HG03575 (cell line): ENCODE measurements around the gene USP53.
A peak's percentile ranks its signal among the peaks of the same experiment; 100 is the strongest.
"Not testable (repeated sequence)": the region's sequence is repeated elsewhere in the genome, so short reads cannot be mapped to it uniquely, and the experiment has no call there.

ENCODE experiments used
- ATAC-seq: cut with Tn5 transposase; IDR thresholded peaks from one replicate; pipeline ENCODE4 v1.9.1; 2021; ENCODE audit not compliant: unreplicated experiment, insufficient number of reproducible peaks, low FRiP score; ENCODE audit errors: extremely low read depth

USP53 gene

DNA sequence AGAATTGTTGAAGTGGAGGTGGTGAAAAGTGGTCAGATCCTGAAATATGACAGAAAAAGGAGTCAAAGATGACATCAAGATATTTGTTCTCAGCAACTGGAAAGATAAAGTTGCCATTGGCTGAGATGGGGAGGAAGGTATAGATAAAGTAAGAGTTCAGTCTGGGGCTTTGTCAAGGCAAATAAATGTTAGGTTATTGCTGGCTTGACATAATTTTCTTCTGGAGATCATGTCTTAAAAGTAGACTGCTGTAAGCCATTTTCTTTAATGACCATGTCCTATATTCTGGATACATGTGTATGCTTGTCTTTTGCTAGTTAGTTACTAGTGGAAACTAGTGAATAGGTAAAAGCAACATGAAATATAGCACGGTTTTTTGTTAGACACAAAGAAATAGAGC, 5.6 kb downstream of the USP53 start:
- no peak for ATAC-seq

DNA sequence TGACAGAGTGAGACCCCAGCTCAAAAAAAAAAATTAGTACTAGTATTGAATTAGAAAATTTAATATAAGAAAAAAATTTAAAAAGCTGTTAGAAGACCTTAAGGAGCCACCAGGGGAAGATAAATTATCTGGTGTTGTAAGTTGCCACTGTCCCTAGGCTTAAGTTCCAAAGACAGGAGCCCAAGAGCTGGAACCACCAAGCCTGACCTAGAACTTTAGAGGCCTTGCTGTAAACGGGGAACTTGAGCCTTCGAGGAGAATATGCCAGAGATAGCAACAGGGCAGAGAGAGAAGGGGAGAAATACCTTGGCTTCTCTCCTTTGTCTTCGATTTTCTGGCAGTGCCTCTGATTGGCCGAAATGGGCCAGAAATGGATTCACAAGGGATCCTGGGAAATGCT, 8.9 kb downstream of the USP53 start:
- ATAC-seq: no peak

DNA sequence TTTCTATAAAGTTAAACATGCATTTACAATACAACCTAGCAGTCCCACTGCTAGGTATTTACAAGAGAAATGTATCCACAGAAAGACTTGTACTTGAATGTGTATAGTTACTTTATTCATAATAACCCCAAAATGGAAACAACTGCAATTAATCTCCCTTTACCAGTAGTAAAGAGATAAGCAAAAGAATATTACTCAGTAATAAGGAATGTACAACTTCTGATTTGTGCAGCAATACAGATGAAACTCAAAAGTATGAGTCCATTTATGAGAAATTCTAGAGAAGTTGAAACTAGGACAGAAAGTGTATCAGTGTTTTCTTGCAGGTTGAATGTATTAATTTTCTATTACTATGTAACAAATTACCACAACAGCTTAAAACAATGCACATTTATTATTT, 15.2 kb downstream of the USP53 start:
- no peak for ATAC-seq

DNA sequence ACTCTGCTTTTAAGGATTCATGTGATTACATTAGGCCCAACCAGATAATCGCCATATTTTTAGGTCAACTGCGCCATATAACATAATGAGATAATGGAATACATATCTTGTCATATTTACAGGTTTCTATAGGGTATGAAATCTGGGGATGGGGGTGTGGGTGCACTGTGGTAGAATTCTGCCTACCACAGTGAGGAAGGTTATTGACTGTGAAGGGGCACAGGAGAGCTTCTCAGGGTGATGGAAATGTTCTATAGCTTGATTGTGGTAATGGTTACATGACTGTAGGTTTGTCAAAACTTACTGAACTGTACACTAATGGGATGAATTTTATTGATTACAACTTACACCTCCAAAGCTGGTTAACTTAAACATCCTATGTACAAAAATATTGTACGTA, 15.9 kb downstream of the USP53 start:
- no peak for ATAC-seq

DNA sequence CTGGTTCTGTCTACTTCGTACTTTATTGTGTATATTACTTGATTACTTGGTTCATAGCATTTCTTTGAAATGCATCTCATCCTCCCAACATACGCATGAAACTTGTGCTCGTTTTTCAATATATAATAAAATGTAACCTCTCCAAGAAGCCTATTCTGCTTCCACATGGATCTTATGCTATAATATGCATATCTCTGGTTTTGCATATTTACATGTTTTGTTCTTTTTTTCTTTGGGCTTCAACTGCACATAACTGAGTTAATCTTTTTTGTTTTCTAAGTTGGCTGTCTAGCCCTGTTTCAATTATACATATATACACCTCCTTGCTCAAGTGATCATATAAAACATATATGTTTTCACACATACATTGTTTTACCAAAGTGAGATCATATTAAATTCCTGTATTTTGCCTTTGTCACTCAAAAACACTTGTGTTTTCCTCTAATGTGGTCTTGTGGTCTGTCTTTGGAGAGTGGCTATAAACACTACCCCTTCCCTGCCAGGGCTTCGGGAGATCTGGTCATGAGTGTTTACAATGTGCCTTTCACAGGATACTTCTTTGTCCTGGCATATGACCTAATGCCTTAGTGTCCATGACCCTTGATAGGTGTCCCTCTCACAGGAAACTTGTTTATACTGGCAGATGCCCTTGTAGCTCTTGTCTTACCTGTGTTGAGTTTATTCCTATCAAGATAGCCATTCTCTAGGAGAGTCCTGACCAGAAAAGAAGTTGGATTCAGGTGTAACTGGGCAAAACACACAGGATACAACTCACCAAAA, 17.6 kb downstream of the USP53 start:
- no peak for ATAC-seq

DNA sequence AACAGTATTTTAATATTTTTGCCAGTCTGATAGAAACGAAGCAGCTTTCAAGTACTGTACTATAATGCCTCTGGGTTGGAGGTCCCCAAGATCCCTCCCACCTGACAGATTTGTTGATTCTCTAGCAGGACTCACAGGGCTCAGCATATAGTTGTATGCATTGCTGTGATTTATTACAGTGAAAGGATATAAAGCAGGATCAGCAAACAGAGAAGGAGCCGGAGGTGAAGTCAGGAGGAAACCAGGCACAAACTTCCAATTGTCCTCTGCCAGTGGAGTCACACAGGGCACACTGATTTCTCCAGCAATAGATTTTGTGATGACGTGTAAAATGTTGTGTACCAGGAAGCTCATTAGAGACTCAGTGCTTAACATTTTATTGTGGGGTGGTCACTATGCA, 19.0 kb downstream of the USP53 start:
- no peak for ATAC-seq

DNA sequence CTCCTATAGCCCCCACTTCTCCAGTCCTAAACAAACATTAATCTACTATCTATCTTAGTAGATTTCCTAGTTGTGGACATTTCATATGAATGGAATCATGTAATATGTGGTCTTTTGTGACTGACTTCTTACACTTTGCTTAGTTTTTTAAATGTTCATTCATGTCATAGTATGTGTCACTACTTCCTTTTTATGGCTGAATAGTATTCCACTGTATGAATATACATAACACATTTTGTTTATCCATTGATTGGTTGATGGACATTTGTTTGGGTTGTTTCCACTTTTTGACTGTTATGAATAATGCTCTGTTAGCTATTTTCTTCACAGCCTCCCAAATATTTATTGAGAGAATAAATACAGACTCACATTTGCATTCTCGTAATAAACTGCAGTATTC, 19.8 kb downstream of the USP53 start:
- no peak for ATAC-seq

DNA sequence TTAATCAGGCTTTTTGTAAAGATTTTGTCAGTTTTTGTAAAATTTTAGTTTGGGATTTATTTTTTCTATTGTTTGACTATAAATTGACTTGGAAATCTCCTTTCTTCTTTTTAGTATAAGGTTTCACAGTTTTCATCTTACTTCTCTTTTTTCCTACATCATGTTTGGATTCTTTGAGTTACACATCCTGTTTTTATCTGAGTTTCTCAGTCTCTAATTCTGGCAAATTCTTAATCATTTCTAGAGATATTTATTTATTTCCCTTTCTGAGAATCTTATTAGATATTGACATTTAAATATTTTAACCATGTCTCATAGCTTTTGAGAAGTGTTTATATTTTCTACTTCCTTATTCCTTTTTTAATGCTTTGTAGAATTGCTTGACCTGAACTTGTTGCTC, 20.7 kb downstream of the USP53 start:
- no peak for ATAC-seq

DNA sequence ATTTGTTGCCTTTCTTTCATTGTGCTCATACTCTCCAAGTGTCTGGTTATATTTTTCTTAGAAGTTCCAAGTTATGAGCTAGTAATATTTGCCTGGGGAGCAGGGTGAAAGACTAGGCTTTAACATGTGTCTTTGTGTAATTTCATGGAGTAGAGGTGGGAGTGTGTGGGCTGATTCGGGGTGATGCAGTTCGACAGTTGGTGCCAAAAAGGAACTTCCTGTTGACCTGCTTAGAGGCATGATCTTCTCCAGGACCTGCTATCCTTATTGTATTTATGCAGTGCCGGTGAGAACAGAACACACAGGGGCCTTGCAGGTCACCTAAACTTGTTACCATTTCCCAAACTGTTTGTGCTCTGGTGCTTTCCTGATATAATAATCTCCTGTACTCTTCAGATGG, 21.2 kb downstream of the USP53 start:
- ATAC-seq: no peak

DNA sequence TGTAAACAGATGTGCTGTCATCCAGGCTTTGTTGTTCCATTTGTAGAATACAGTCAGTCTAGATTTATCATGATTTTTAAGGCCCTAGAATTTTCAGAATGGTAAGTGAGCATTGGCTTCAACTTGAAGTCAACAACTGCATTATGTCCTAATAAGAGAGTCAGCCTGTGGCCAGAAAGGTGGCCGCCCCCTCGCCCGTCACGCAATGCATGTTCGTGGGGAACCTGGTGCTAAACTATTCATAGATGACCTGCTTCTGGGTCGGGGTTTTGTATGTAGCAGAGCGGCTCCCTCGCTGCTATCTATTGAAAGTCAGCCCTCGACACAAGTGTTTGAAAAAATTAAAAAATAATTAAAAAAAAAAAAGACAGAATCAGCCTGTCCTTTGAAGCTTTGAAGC, 24.7 kb downstream of the USP53 start:
- no peak for ATAC-seq

DNA sequence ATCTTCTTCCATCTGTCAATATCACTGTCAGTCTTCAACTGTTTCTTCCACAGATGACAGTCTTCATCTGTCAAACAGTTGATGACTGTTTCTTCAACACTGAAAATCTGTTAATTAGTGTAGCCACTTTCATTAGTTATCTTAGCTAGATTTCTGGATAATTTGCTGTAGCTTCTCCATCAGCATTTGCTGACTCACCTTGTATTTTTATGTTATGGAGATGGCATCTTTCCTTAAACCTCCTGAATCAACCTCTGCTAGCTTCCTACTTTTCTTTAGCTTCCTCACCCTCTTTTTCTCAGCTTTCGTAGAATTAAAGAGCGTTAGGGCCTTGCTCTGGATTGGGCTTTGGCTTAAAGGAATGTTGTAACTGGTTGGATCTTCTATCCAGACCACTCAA, 25.1 kb downstream of the USP53 start:
- ATAC-seq: no peak

DNA sequence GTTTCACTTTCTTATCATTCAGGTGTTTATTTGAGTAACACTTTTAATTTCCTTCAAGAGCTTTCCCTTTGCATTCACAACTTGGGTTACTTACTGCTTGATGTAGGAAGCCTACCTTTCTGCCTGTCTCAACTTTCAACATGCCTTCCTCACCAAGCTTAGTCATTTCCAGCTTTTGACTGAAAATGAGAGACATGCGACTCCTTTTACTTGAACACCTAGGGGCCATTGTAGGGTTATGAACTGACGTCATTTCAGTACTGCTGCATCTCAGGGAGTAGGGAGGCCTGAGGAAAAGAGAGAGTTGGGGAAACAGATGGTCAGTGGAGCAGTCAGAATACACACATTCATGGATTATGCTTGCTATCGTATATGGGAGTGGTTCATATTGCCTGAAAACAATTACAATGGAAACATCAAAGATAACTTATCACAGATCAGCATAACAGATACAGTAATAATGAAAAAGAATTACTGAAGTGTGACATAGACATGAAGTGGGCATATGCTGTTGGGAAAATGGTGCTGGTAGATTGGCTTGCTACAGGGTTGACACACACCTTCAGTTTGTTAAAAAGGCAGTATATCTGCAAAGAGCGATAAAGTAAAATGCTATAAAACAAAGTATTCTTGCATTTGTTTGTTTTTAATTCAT, 25.7 kb downstream of the USP53 start:
- ATAC-seq: peak; percentile 97

DNA sequence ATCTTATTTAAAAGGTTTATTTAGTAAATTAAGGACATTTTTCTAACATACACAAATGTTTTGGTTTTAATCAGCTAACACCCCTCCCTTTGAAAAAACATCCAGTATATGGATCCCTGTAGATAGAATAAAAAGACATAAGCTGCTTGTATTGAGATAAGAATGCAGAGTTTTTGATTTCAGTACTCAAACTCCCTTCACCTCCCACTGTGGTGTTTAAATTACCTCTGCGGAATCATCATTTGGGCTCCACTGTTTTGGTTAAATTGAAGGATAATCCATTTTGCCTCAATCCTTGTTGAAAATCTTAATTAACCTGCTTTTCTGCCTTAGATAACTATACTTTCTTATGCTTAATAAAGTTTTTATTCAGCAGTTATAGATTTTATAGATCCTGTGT, 27.6 kb downstream of the USP53 start:
- ATAC-seq: no peak

DNA sequence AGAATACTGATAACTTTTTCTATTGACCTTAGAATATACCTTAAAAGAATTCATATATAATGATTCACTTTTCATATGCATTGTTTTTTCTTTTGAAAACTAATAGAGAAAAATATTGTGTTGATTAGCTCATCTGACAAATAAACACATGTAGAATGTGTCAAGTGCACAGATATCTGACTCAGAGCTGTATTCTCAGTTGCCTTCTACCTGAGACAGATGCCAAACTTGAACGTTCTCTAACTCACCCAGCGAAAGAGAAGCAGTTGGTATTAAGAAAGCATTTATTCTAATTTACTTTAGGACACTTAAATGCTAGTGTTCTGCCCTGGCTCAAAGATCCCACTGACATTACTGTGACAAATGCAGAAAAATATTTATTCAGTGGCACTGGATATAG, 28.1 kb downstream of the USP53 start:
- ATAC-seq: no peak

DNA sequence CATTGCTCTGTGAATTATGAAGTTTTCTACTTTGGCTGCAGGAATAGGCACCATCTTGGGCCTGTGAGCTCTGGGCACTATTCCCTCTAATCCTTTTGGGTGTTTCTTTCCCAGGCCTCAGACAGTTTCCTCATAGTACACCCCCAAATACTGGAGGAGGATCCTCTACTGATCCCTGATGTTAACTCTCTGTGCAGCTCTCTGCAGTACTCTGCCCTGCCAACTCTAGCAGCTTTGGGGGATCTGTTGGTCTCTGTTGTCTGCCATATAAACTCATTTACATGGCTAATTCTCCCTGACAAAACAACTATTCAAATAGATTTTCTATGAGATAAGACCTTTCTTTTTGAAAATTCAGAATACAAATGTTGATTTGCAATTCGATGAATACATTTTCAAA, 29.9 kb downstream of the USP53 start:
- no peak for ATAC-seq

DNA sequence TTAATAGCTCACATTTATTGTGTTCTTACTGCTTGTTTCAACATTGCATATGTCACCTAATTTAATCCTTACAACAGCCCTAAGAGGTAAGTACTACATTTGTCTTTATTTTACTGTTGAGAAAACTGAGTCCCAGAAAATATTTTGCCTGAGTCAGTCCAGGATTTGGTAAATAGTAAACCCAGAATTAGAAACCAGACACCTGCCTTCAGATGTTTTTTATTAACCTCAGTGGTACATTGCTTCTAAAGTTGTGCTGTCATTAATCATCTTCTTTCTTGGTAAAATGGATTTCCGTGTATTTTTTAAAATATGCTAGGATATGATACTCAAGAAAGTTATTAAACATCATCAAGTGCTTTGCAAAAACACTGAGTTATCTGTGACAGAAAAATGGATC, 31.4 kb downstream of the USP53 start:
- ATAC-seq: no peak

DNA sequence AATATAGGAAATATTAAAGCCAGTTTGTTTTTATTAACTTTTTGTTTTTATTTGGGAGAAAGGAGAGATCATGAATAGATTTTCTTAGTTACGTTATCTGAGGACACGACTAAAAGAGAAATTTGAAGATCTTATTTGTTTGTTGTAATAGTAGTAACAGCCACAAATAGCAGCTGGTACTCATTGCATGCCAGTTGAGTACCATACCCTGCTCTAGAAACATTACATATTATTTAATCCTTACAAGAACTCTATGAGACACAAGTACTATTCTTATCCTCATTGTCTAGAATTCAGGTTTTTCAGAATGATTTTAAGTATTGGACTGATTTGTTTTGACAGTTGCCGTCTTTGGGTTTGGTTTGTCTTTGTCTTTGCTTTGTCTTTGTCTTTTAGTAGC, 31.8 kb downstream of the USP53 start:
- no peak for ATAC-seq

DNA sequence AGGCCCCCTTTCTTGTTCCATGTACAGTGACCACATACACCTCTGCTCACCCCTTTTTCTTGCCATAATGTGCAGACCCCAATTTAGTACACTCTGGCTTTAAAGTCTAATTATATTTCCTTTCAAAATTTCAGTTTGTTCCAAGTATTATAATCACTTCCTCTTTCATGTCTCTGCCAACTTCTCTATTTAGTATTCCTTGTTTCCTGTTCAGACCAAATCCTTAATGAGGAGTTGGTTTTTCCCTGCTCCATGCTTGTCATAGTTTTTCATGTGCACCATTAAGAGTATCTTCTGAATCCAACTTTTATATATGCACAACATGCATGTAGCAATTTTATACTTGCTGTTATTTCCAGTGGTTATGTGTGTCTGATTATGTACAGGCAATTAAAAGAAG, 32.3 kb downstream of the USP53 start:
- ATAC-seq: no peak

DNA sequence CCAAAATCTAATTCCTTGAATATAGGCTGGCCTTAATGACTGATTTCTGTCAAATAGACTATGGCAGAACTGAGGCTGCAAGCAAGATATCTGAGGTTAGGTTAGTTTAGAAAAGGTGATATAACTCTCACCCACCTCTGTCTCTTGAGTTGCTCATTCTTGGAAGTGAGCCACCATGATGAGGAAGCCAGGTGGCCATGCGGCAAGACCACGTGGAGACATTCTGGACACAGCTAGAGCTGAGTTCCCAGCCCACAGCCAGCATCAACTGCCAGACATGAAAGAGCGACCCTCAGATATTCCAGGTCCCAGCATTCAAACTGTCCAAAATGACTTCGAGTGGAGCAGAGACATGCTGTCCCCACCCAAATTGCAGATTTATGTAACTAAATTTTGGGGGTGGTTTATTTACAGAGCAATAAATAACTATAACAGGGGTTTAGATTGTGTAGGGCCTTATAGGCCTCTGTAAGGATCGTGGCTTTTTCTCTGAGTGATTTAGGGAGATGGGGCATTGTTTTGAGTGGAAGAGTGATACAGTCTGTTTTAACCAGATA, 33.7 kb downstream of the USP53 start:
- ATAC-seq: no peak

DNA sequence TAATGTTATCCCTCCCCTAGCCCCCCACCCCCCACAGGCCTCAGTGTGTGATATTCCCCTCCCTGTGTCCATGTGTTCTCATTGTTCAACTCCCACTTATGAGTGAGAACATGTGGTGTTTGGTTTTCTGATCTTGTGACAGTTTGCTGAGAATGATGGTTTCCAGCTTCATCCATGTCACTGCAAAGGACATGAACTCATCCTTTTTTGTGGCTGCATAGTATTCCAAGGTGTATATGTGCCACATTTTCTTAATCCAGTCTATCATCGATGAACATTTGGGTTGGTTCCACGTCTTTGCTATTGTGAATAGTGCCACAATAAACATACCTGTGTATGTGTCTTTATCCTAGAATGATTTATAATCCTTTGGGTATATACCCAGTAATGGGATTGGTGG, 38.5 kb downstream of the USP53 start:
- not testable (repeated sequence) for ATAC-seq

DNA sequence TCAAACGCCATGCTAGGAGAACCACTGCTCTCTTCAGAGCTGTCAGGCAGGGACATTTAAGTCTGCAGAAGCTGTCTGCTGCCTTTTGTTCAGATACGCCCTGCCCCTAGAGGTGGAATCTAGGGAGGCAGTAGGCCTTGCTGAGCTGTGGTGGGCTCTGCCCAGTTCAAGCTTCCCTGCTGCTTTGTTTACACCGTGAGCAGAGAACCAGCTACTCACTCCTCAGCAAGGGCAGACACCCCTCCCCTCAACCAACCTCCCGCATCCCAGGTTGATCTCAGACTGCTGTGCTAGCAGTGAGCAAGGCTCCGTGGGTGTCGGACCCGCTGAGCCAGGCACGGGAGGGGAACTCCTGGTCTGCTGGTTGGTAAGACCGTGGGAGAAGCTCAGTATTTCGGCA, 42.7 kb downstream of the USP53 start:
- not testable (repeated sequence) for ATAC-seq
